Stimulated activated CD4-positive, alpha-beta T cell treated with anti-CD3 and anti-CD28 coated beads, Interleukin-4, amount 100 ng/mL, for 4 hours (primary cell): ENCODE data around the gene KCNK18.

ENCODE experiments used
- DNase-seq, 2 experiments: peaks; one replicate each; pipeline ENCODE4 v3.0.0-alpha.2; 2020

KCNK18 gene

GRCh38 chr10:117197189-117197588 lies at the start of gene KCNK18:
KCNK18 (plus strand) TSS chr10:117197489; CDS start chr10:117197489, 0 bp downstream.
- no peak for DNase-seq

DNA sequence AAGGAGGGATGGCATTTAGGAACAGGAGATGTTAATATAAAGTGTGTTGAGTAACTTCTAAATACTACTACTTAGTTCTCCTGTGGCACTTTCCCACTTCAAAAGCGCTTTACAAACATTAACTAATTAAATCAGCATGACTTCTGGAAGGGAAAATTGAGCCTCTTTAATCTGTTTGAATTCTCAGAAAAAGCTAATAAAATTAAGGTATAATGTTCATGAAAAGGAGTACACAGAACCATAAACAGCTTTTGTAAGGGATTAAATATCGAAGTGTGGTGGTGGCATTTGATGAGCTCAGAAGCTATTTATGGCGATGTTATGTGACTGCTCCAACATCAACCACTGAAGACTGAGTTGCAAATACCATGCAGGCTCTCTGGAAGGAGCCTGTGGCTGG lies 49.0 kb upstream of the KCNK18 start:
- DNase-seq, result no peak

- DNase-seq, result no peak
These were observed 44.6 kb upstream of the KCNK18 start for GRCh38 chr10:117152668-117153067.

DNA sequence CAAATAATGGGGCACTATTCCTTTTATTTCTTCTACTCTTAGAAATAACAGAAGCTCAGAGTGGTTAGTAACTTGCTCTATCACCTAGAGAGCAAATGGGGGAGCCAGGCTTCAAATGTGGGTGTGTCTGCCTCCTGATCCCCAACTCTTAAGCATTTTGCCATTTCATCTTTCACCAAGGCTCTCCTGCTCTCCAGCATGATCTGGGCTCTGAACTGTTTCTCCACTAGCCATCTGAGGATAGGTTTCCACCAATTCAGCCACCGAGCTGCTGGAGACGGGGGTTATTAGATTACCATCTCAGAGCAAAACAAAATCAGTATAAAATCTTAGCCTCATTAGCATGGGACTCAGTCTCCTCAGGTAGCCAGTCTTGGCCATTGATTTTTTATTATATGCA lies 39.0 kb upstream of the KCNK18 start:
- no peak for DNase-seq

GRCh38 chr10:117159390-117159789 lies 37.9 kb upstream of the KCNK18 start:
- no peak for DNase-seq

DNA sequence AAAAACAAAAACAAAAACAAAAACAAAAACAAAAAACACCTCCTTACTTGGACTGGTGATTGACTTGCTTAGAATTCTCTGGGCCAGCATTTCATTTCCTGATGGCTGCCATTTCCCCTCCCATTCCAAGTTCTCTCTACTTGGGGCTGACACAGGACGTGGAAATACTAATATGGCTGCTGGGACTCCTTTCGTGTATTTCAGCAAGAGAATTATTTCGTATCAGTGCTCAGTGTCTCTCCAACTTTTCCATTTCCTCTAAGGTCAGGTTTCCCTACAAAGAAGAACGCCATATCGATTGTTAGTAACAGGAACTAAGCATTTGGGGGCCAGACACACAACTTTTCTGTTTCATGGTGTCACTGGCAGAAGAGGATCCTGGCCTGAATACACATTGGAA lies 36.7 kb upstream of the KCNK18 start:
- no peak for DNase-seq

DNA sequence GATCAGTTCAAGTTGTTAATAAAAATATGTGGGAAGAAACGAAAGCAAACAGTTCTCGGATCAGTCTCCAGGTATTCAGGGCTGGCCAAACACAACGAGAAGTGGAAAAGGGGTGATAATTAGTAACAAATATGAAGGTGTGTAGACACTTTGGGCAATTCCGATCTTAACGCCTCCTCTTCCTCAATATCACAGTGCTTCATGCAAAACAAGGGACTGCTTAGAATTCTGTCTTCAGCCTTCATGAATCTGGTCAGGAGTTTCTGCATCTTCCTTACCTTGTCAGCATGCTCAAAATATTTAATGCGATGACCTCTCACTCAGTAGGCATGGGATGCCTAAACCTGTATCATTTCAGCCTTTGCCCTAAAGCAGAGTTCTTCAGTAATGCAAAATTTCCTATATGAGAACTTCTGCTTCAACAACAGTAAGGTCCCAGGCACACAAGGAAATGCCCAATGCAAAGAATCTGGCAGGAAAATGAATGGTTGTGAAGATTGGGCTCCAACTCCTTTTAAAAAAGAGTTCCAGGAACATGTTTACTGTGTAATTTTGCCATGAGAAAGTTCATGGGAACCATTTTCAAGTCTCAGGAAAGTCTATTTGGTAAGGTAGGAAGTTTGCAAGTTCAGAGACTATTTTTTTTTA lies 35.8 kb upstream of the KCNK18 start:
- no peak for DNase-seq

GRCh38 chr10:117162093-117163060 lies 34.9 kb upstream of the KCNK18 start:
- DNase-seq, result no peak

GRCh38 chr10:117163061-117163953 lies 34.0 kb upstream of the KCNK18 start:
- no peak for DNase-seq

DNA sequence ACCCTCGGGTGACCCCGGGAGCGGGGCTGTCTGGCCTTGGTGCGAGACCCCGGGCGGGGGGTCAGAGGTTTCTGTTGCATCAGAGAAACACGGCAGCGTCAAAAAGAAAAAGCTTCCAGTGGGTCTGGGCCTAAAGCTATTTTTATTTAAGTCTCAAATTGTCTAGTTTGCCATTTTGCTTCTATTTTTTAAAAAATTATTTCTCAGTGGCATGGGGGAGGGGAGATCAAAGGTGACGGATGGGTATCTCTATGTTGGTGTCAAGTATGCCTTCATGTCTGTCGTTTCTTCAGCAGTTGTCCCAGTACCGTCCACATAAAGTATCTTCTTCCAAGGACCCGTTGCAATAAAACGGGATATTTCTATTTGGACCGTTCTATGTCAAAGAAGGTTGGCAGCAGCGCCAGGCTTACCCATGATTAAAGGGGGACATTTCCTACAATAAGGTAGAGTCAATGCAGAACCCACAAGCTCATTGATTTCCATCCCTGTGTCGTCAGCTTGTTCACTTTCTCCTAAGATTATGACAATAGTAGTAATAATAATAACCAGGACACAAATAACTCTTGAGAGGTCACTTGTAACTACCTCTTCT lies 33.2 kb upstream of the KCNK18 start:
- DNase-seq, result no peak

DNA sequence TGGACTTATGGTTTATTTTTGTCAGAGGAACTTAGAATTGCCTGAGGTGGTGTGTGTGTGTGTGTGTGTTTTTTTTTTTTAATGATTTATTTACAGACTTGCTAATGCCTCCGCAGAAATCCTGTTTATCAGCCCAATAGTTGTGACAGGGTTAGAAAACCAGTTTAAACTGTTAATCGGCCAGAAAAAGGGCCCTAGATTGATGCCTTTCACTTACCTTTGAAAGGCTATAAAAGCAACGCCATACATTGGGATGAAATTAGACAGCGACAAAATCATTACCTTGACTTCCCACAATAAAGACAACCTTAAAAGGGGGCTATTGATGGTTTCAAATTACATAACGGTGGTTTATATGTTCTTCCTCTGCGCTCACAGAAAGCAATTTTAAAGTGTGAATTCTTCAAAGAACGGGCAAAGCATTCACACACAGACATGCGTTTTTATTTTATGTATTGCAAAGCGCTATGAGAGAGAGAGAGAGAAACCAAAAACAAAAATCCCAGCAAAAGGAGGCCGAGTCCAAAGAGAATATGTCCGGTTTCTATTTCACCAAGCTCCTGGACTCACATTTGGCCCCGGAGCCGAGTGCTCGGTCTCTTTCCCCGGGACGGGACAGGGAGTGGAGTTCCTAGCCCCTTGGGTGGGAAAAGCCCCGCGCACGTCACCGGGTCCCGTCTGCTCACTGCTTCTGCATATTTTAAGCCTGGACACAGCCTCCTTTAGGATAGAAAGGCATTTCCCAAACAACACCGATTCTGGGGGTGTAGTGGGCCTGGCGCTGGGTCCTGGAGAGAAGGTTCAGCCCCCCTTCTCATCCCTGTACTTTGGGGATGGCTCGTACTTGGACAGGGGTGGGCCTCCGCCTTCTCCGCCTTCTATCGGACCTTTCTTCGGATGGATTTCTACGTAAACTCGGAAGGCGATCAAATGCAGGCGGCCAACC lies 32.4 kb upstream of the KCNK18 start:
- DNase-seq, result no peak

DNA sequence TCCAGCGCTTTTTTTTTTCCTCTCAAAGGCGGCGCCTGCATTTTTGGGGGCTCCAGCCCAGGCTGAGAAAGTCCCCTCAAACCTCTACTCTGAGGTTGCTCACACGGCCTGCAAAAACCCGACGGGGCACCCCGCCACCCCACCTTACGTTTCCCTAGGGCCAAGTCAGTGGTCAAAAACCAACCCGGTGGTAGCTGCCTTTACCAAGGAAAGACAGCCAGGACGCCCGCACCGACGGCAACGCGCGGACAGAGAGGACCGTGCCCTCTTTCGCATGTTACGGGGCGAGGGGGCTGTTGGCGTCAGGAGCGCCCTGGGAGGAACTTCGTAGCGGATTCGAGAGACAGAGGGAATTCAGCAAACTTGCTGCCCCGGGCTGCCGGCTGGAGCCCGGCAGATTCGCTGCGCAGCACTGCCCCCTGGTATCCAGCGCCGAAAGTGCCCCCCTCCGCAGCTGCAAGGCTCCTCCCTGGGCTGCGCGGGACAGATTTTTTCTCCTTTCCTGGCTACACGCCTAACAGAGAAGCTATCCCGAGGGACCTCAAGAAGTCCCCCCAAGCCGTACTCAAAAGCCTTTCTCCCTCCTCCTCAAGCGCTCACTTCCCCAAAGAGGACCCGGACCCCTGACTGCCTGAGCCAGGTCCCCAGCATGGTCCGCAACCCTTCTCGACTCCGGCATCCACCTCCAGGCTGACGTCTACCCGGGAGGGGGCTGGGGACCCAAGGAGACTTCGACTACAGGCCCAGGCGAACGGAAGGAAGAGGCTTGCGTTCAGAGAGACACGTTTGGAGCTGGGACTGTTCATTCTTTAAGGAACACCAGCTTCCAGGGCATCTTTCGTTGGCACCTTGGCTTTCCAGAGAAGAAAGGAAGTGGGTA lies 31.5 kb upstream of the KCNK18 start:
- DNase-seq, result no peak

- DNase-seq, result no peak
These were observed 30.6 kb upstream of the KCNK18 start for GRCh38 chr10:117166418-117167345.

GRCh38 chr10:117167346-117167788 lies 29.9 kb upstream of the KCNK18 start:
- DNase-seq, result no peak

- peak; percentile 53 to 73 for DNase-seq
These were observed 29.3 kb upstream of the KCNK18 start for GRCh38 chr10:117167789-117168674.

- no peak for DNase-seq
These were observed 28.6 kb upstream of the KCNK18 start for GRCh38 chr10:117168729-117169128.

GRCh38 chr10:117169480-117169879 lies 27.8 kb upstream of the KCNK18 start:
- DNase-seq, result no peak

DNA sequence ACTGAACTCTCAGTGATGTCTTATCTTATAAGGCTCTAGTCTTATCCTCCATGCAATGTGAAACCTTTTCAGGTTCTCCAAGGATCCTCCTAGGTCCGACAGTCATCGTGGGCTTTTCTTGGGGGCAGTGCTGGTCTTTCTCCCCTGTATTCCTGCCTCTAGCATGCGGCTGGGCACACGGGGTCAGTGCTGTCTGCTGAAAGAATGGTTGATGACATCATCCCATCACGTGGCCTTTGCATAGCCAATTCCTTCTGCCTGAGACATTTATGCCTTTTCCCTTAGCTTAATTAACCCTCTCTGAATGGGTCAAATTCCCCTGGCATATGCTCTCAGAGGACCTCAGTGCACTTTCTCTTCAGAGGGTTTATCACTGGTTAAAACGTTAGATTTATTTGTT lies 27.0 kb upstream of the KCNK18 start:
- no peak for DNase-seq
